GM10248 (cell line): ENCODE data around the gene ZFYVE27.

Source experiments
- CTCF ChIA-PET: fragments of 300-600 bp; sonication (Branson Sonifier 250); formaldehyde crosslinking; extraction: SDS; loops from one replicate; lab custom pipeline; 2021; ENCODE audit warnings: antibody characterized with exemption; lab: Yijun Ruan, JAX
- POLR2A ChIA-PET: fragments of 350-650 bp; sonication (Branson Sonifier 250); formaldehyde crosslinking; extraction: SDS; loops from one replicate; lab custom pipeline; 2020; ENCODE audit warnings: antibody characterized with exemption; lab: Yijun Ruan, JAX
- DNase-seq: peaks from one replicate; pipeline ENCODE4 v3.0.0; 2012; ENCODE audit errors: extremely low spot score
- CTCF ChIP-seq: IDR thresholded peaks from 2 replicates; pipeline ENCODE4 v1.5.1; 2012; ENCODE audit warnings: mild to moderate bottlenecking, low read depth; ENCODE audit errors: extremely low read depth, missing control alignments, control extremely low read depth

Gene ZFYVE27

GRCh38 chr10:97770255-97770654, 33.3 kb downstream of the ZFYVE27 start:
- DNase-seq = no peak
- CTCF ChIA-PET = no interaction called here
- POLR2A ChIA-PET = no interaction called here
- TF ChIP-seq CTCF = no peak

- ChIA-PET POLR2A (no interaction called here), CTCF (no interaction called here)
- no peak for DNase-seq
- no peak for TF ChIP-seq CTCF
Measured at GRCh38 chr10:97771055-97771891, 34.3 kb downstream of the ZFYVE27 start.

GRCh38 chr10:97771913-97772823, 35.2 kb downstream of the ZFYVE27 start, which contains the start of gene SFRP5:
TSS of gene SFRP5 (minus strand) at chr10:97771999. CDS start at chr10:97771833, 166 bp downstream.
- no peak for DNase-seq
- TF ChIP-seq CTCF = no peak
- POLR2A ChIA-PET = no interaction called here
- CTCF ChIA-PET = interaction anchor here (1.0 to 1.2 kb wide), 3 partner anchors 9 to 20 kb away, joined by 3 to 5 read pairs (median 3); no protein-coding TSS in a partner anchor

GRCh38 chr10:97773096-97773495, 36.2 kb downstream of the ZFYVE27 start:
- CTCF ChIA-PET = interaction anchor here (1.0 to 1.2 kb wide), 3 partner anchors 8 to 19 kb away, joined by 3 to 5 read pairs (median 3); no protein-coding TSS in a partner anchor
- TF ChIP-seq CTCF = no peak
- DNase-seq = no peak
- POLR2A ChIA-PET = no interaction called here

GRCh38 chr10:97774811-97775294, 37.9 kb downstream of the ZFYVE27 start:
- POLR2A ChIA-PET = no interaction called here
- TF ChIP-seq CTCF = no peak
- DNase-seq = no peak
- CTCF ChIA-PET = interaction anchor here (0.9 to 1.6 kb wide), 2 partner anchors 15 to 17 kb away, joined by 3 to 4 read pairs; no protein-coding TSS in a partner anchor

- TF ChIP-seq CTCF = no peak
- no peak for DNase-seq
- ChIA-PET CTCF (no interaction called here), POLR2A (no interaction called here)
Measured at GRCh38 chr10:97777143-97777542, 40.2 kb downstream of the ZFYVE27 start.
